ENCODE data around the gene HINT3. TPM values are rescaled to one million over a fixed set of nuclear protein-coding genes. Genes with fewer than 3 reads are reported as not detected.

HINT3 gene
- total and polyA plus RNA-seq, 2 experiments from 2014 or later, result 1.8 to 8.0 TPM

GRCh38 chr6:125924697-125925358 lies 31.7 kb upstream of the HINT3 start:
- ATAC-seq (no peak), DNase-seq (ENCODE audit: low spot score) (no peak)
- Mint-ChIP-seq H3K4me3 (no peak overlapping the region), H3K36me3 (ENCODE audit: low read depth) (no peaks in the 10 kb centered on the region), H3K4me1 (no peaks in the 10 kb centered on the region), H3K9me3 (no peaks in the 10 kb centered on the region), H3K27ac (no peak overlapping the region), H3K27me3 (ENCODE audit: insufficient read depth, low read depth, poor library complexity) (peaks cover 2% of the 10 kb centered on the region)
- Histone ChIP-seq H3K27ac (ENCODE audit: low read depth) (no peak overlapping the region), H3K4me3 (no peak overlapping the region), H3F3A (replicated peaks; ENCODE audit: low read depth) (no peaks in the 10 kb centered on the region), H3K4me2 (no peak overlapping the region), H3K36me3 (ENCODE audit: insufficient read depth) (no peaks in the 10 kb centered on the region), H3K79me2 (replicated peaks; ENCODE audit: insufficient read depth) (no peaks in the 10 kb centered on the region), H2AFZ (no peak overlapping the region), H4K20me1 (replicated peaks; ENCODE audit: insufficient read depth) (no peaks in the 10 kb centered on the region; the same call in 1 of the 2 replicates), H3K4me1 (ENCODE audit: insufficient read depth) (no peaks in the 10 kb centered on the region), H3K27me3 (ENCODE audit: insufficient read depth) (no peaks in the 10 kb centered on the region), H3K9me2 (ENCODE audit: insufficient read depth) (no peaks in the 10 kb centered on the region)
- TF ChIP-seq JUNB (IDR thresholded peaks at IDR 0.05; ENCODE audit: unreplicated experiment), result no peak

GRCh38 chr6:125926711-125927110 lies 29.9 kb upstream of the HINT3 start:
- no peak overlapping the region for H3K27ac ChIP-seq (ENCODE audit: low read depth)
- TF ChIP-seq, protein P1, sequence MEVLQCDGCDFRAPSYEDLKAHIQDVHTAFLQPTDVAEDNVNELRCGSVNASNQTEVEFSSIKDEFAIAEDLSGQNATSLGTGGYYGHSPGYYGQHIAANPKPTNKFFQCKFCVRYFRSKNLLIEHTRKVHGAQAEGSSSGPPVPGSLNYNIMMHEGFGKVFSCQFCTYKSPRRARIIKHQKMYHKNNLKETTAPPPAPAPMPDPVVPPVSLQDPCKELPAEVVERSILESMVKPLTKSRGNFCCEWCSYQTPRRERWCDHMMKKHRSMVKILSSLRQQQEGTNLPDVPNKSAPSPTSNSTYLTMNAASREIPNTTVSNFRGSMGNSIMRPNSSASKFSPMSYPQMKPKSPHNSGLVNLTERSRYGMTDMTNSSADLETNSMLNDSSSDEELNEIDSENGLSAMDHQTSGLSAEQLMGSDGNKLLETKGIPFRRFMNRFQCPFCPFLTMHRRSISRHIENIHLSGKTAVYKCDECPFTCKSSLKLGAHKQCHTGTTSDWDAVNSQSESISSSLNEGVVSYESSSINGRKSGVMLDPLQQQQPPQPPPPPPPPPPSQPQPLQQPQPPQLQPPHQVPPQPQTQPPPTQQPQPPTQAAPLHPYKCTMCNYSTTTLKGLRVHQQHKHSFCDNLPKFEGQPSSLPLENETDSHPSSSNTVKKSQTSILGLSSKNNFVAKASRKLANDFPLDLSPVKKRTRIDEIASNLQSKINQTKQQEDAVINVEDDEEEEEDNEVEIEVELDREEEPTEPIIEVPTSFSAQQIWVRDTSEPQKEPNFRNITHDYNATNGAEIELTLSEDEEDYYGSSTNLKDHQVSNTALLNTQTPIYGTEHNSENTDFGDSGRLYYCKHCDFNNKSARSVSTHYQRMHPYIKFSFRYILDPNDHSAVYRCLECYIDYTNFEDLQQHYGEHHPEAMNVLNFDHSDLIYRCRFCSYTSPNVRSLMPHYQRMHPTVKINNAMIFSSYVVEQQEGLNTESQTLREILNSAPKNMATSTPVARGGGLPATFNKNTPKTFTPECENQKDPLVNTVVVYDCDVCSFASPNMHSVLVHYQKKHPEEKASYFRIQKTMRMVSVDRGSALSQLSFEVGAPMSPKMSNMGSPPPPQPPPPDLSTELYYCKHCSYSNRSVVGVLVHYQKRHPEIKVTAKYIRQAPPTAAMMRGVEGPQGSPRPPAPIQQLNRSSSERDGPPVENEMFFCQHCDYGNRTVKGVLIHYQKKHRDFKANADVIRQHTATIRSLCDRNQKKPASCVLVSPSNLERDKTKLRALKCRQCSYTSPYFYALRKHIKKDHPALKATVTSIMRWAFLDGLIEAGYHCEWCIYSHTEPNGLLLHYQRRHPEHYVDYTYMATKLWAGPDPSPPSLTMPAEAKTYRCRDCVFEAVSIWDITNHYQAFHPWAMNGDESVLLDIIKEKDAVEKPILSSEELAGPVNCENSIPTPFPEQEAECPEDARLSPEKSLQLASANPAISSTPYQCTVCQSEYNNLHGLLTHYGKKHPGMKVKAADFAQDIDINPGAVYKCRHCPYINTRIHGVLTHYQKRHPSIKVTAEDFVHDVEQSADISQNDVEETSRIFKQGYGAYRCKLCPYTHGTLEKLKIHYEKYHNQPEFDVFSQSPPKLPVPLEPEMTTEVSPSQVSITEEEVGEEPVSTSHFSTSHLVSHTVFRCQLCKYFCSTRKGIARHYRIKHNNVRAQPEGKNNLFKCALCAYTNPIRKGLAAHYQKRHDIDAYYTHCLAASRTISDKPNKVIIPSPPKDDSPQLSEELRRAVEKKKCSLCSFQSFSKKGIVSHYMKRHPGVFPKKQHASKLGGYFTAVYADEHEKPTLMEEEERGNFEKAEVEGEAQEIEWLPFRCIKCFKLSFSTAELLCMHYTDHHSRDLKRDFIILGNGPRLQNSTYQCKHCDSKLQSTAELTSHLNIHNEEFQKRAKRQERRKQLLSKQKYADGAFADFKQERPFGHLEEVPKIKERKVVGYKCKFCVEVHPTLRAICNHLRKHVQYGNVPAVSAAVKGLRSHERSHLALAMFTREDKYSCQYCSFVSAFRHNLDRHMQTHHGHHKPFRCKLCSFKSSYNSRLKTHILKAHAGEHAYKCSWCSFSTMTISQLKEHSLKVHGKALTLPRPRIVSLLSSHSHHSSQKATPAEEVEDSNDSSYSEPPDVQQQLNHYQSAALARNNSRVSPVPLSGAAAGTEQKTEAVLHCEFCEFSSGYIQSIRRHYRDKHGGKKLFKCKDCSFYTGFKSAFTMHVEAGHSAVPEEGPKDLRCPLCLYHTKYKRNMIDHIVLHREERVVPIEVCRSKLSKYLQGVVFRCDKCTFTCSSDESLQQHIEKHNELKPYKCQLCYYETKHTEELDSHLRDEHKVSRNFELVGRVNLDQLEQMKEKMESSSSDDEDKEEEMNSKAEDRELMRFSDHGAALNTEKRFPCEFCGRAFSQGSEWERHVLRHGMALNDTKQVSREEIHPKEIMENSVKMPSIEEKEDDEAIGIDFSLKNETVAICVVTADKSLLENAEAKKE (CRISPR knock-in tag; IDR thresholded peaks at IDR 0.05), result no peak
- TF ChIP-seq REST (IDR thresholded peaks at IDR 0.05; ENCODE audit: unreplicated experiment) (no peak), EZH2phosphoT487 (IDR thresholded peaks at IDR 0.05; ENCODE audit: unreplicated experiment) (no peak), ZNF114 (CRISPR knock-in tag; IDR thresholded peaks at IDR 0.05) (no peak)
- no peak overlapping the region for H3K27ac Mint-ChIP-seq
- no peaks in the 10 kb centered on the region for H3F3A ChIP-seq (replicated peaks; ENCODE audit: low read depth)
- no peak overlapping the region for H3K4me2 ChIP-seq
- no peak for ATAC-seq
- no peaks in the 10 kb centered on the region; the same call in 1 of the 2 replicates for H4K20me1 ChIP-seq (replicated peaks; ENCODE audit: insufficient read depth)
- no peak overlapping the region for H3K4me3 ChIP-seq
- no peaks in the 10 kb centered on the region for H3K9me2 ChIP-seq (ENCODE audit: insufficient read depth)
- DNase-seq (ENCODE audit: low spot score), result no peak
- no peaks in the 10 kb centered on the region for H3K79me2 ChIP-seq (replicated peaks; ENCODE audit: insufficient read depth)
- no peaks in the 10 kb centered on the region for H3K36me3 Mint-ChIP-seq (ENCODE audit: low read depth)
- H3K4me1 ChIP-seq (ENCODE audit: insufficient read depth), result no peaks in the 10 kb centered on the region
- H3K4me1 Mint-ChIP-seq, result no peaks in the 10 kb centered on the region
- H3K27me3 Mint-ChIP-seq (ENCODE audit: insufficient read depth, low read depth, poor library complexity), result peaks cover 2% of the 10 kb centered on the region
- H3K36me3 ChIP-seq (ENCODE audit: insufficient read depth), result no peaks in the 10 kb centered on the region
- no peaks in the 10 kb centered on the region for H3K27me3 ChIP-seq (ENCODE audit: insufficient read depth)
- H2AFZ ChIP-seq, result no peak overlapping the region
- no peaks in the 10 kb centered on the region for H3K9me3 Mint-ChIP-seq
- no peak overlapping the region for H3K4me3 Mint-ChIP-seq

Measured in GM23338 (cell line).